GM23248 (cell line): ENCODE measurements around the gene PARD6B. TPM values are rescaled to one million over a fixed set of nuclear protein-coding genes. Genes with fewer than 3 reads are reported as not detected.

ENCODE experiments used
- DNase-seq: peaks from one replicate; pipeline ENCODE4 v3.0.0-alpha.2; 2015
- H2AFZ ChIP-seq: fragments of 200-600 bp; sonication (generic); 2 replicates; pipeline ENCODE4 v1.6.1; 2016; ENCODE audit warnings: antibody characterized with exemption
- H3F3A ChIP-seq: fragments of 200-600 bp; sonication (generic); 2 replicates; pipeline ENCODE4 v1.6.1; 2016; ENCODE audit warnings: mild to moderate bottlenecking, antibody characterized with exemption, mixed run types; ENCODE audit not compliant: insufficient read depth
- H3K27ac ChIP-seq: fragments of 200-600 bp; sonication (generic); 2 replicates; pipeline ENCODE4 v1.5.1; 2016; ENCODE audit warnings: mild to moderate bottlenecking
- H3K27me3 ChIP-seq: fragments of 200-600 bp; sonication (generic); replicated peaks from 2 replicates; pipeline ENCODE4 v1.6.1; 2016; ENCODE audit warnings: mild to moderate bottlenecking; ENCODE audit not compliant: insufficient read depth
- H3K36me3 ChIP-seq: fragments of 200-600 bp; sonication (generic); 2 replicates; pipeline ENCODE4 v1.6.1; 2016; ENCODE audit warnings: low read depth, mild to moderate bottlenecking
- H3K4me1 ChIP-seq: fragments of 200-600 bp; sonication (generic); 2 replicates; pipeline ENCODE4 v1.6.1; 2016; ENCODE audit warnings: mild to moderate bottlenecking; ENCODE audit not compliant: insufficient read depth
- H3K4me2 ChIP-seq: fragments of 200-600 bp; sonication (generic); one replicate; pipeline ENCODE4 v1.6.1; 2016; ENCODE audit warnings: mild to moderate bottlenecking; ENCODE audit not compliant: unreplicated experiment
- H3K4me3 ChIP-seq: fragments of 200-600 bp; sonication (generic); 2 replicates; pipeline ENCODE4 v1.5.1; 2016; ENCODE audit warnings: mild to moderate bottlenecking
- H3K79me2 ChIP-seq: fragments of 200-600 bp; sonication (generic); 2 replicates; pipeline ENCODE4 v1.6.1; 2016; ENCODE audit warnings: mild to moderate bottlenecking; ENCODE audit not compliant: insufficient read depth
- H3K9ac ChIP-seq: fragments of 200-600 bp; sonication (generic); 2 replicates; pipeline ENCODE4 v1.6.1; 2016; ENCODE audit warnings: mild to moderate bottlenecking
- H3K9me2 ChIP-seq: fragments of 200-600 bp; sonication (generic); 2 replicates; pipeline ENCODE4 v1.6.1; 2016; ENCODE audit warnings: mixed run types, mild to moderate bottlenecking, moderate library complexity; ENCODE audit not compliant: insufficient read depth
- H3K9me3 ChIP-seq: fragments of 200-600 bp; sonication (generic); one replicate; pipeline ENCODE4 v1.6.1; 2017; ENCODE audit warnings: low read depth
- H4K20me1 ChIP-seq: fragments of 200-600 bp; sonication (generic); 2 replicates; pipeline ENCODE4 v1.6.0; 2016; ENCODE audit not compliant: insufficient read depth
- EZH2 ChIP-seq: fragments of 200-600 bp; sonication (generic); IDR thresholded peaks from 2 replicates; pipeline ENCODE4 v1.6.1; 2018; ENCODE audit warnings: antibody characterized with exemption, mild to moderate bottlenecking; ENCODE audit not compliant: insufficient read depth, poor library complexity, severe bottlenecking
- EZH2phosphoT487 ChIP-seq: fragments of 200-600 bp; sonication (generic); IDR thresholded peaks from 2 replicates; pipeline ENCODE4 v1.6.1; 2018; ENCODE audit warnings: antibody characterized with exemption, moderate library complexity, mild to moderate bottlenecking, low read depth; ENCODE audit not compliant: insufficient read depth
- WGBS, 2 experiments: methylation state at CpG; one replicate each; pipeline ENCODE4 v1.1.6; 2015 to 2017; ENCODE audit warnings: low lambda C conversion rate in 2 of 2, low coverage in 1 of 2; ENCODE audit errors: missing lambda C conversion rate in 2 of 2; 5-methylcytosine and 5-hydroxymethylcytosine counted together
- in situ Hi-C: fragments of 300-500 bp; cut with MboI; formaldehyde crosslinking; loops from 2 replicates; pipeline ENCODE4 v1.15.0; 2020
- polyA plus RNA-seq: library from polyadenylated mRNA; unstranded; fragments of >200 nt; fragmentation: Nextera tagmentation; extraction: Ambion mirVana; gene quantifications from 2 replicates; pipeline ENCODE4 v1.2.1, GENCODE V29; 2016
- total RNA-seq: library from RNA; depleted of rRNA; stranded (reverse); fragments of >200 nt; shearing (Covaris generic); gene quantifications from 2 replicates; pipeline ENCODE4 v1.2.3, GENCODE V29; 2014

PARD6B gene
- total and polyA plus RNA-seq, 2 experiments from 2014 or later: 0.16 TPM; not detected in 1

DNA sequence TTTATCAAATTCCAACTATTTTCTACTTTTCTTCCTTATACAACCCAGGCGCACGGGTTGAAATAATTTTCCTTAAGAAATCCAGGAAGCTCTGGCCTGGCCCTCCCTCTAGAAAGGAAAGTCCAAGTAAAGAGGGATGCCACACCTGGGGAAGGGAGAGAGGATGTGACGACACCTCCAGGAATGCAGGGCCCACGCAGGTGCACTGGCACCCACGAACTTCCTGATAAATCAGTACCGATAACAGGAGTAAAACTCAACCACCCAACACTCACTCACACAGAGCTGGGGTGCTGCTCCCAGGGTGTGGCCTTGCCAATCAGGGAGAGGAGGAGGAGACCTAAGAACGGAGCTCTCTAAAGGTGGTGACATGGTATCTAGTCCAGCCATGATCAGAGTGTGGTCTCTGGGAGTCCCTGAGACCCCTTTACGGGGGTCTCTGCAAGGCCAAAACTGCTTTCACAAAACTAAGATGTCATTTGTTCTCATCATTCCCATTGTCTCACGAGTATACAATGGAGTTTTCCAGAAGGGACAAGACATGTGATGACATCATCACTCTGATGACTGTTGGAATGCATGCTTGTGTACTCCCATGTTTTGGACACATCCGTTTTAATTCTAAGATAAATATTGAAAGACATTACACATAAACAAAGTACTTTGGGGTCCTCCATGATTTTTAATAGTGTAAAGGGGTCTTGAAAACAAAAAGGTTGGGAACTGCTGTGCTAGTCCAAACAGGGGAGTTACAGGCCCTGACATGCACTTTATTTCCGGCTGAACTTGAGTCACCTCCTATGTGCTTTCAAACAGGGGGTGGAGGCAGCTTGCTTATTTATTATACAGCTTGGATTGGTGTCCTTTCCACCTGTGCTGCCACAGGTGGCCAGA is 2.2 kb upstream of the PARD6B start:
- DNase-seq: peak; percentile 46
- Histone ChIP-seq H3K27ac (no peak overlapping the region), H3K9me2 (no peaks in the 10 kb centered on the region), H3K79me2 (no peaks in the 10 kb centered on the region), H3K9ac (no peak overlapping the region), H3K27me3 (no peaks in the 10 kb centered on the region), H4K20me1 (no peaks in the 10 kb centered on the region), H3F3A (peaks cover 32% of the 10 kb centered on the region), H3K9me3 (no peaks in the 10 kb centered on the region), H3K4me3 (no peak overlapping the region), H3K4me1 (peaks cover 20% of the 10 kb centered on the region), H2AFZ (no peak overlapping the region), H3K4me2 (no peak overlapping the region), H3K36me3 (no peaks in the 10 kb centered on the region)
- 80 to 82% methylated on average over 11 of the region's 11 CpGs for WGBS, 2 experiments
- TF ChIP-seq EZH2phosphoT487: no peak
- TF ChIP-seq EZH2: no peak
- in situ Hi-C loops: loop anchor here (25.0 kb wide), 1 partner anchor 542 kb away; the partner anchor contains the start of gene CEBPB

GRCh38 chr20:50729901-50730764 is 1.2 kb upstream of the PARD6B start:
- no peaks in the 10 kb centered on the region for H3K27me3 ChIP-seq
- peak overlapping the region; percentile 48 for H3K9ac ChIP-seq
- peak overlapping the region; percentile 76 for H3K4me3 ChIP-seq
- H3K9me3 ChIP-seq: no peaks in the 10 kb centered on the region
- no peaks in the 10 kb centered on the region for H4K20me1 ChIP-seq
- TF ChIP-seq EZH2phosphoT487 (no peak), EZH2 (no peak)
- H3K36me3 ChIP-seq: no peaks in the 10 kb centered on the region
- H2AFZ ChIP-seq: peak overlapping the region; percentile 83
- no peaks in the 10 kb centered on the region for H3K79me2 ChIP-seq
- H3K4me1 ChIP-seq: peaks cover 14% of the 10 kb centered on the region
- no peaks in the 10 kb centered on the region for H3K9me2 ChIP-seq
- no peak overlapping the region for H3K27ac ChIP-seq
- DNase-seq: peak; percentile 62
- WGBS, 2 experiments: 32 to 34% methylated on average over 21 of the region's 21 CpGs
- H3F3A ChIP-seq: peaks cover 31% of the 10 kb centered on the region
- peak overlapping the region; percentile 85 for H3K4me2 ChIP-seq
- in situ Hi-C loops: loop anchor here (25.0 kb wide), 1 partner anchor 543 kb away; the partner anchor contains the start of gene CEBPB

- no peaks in the 10 kb centered on the region for H3K9me2 ChIP-seq
- H3K4me3 ChIP-seq: peak overlapping the region; percentile 76
- no peaks in the 10 kb centered on the region for H3K9me3 ChIP-seq
- WGBS, 2 experiments: 0 to 1% methylated on average over 29 to 35 of the region's 35 CpGs
- H3F3A ChIP-seq: peaks cover 31% of the 10 kb centered on the region; the same call in 1 of the 2 replicates
- H3K27ac ChIP-seq: no peak overlapping the region
- TF ChIP-seq EZH2 (no peak), EZH2phosphoT487 (no peak)
- peak overlapping the region; percentile 83 for H2AFZ ChIP-seq
- no peaks in the 10 kb centered on the region for H3K79me2 ChIP-seq
- peaks cover 12% of the 10 kb centered on the region for H3K4me1 ChIP-seq
- in situ Hi-C loops: loop anchor here (25.0 kb wide), 1 partner anchor 543 kb away; the partner anchor contains the start of gene CEBPB
- H3K36me3 ChIP-seq: no peaks in the 10 kb centered on the region
- DNase-seq: no peak
- peak overlapping the region; percentile 85 for H3K4me2 ChIP-seq
- no peaks in the 10 kb centered on the region for H4K20me1 ChIP-seq
- H3K27me3 ChIP-seq: no peaks in the 10 kb centered on the region
- peak overlapping the region; percentile 48 for H3K9ac ChIP-seq
Observed at GRCh38 chr20:50730765-50731054, 670 bp upstream of the PARD6B start.

DNA sequence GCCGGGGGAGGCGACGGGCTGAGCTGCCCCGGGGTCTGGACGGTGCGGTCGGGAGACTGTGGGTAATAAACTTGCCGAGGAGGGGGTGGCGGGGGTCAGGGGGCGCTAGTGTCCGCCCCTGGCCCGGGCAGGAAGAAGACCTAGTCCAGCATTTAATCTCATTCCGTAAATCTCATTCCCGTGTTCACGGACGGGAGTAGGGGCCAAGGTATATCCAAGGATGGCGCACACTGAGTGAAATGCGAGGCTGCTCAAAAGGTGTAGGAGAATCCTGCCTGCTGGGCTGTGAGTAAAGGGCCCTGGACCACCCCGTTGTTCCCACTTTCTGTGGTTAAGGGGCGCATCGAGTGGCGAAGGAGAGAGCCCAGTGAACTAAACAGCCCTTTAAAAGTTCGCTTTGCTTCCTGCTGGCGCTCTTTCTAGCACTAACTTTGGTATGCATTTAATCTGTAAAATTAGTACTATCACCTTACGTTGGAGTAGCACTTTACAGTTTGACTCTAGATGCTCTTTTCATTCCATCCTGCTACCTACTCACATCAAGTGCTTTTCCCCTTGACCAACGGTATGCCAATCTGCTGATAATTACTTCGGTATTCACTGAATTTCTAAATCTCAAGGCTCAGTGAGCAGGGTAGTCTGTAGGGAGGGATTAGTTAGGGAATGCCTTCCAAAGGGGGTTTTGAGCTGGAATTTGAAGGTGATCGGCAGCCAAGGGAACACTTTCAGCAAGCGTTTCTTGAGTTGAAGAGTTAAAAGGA is 730 bp downstream of the PARD6B start:
- Histone ChIP-seq H4K20me1 (no peaks in the 10 kb centered on the region), H3K79me2 (no peaks in the 10 kb centered on the region), H3K27ac (no peak overlapping the region), H3F3A (peaks cover 35% of the 10 kb centered on the region; the same call in 1 of the 2 replicates), H3K4me3 (peak overlapping the region; percentile 76), H3K9me3 (no peaks in the 10 kb centered on the region), H2AFZ (peak overlapping the region; percentile 83), H3K4me1 (peaks cover 6% of the 10 kb centered on the region; the same call in 1 of the 2 replicates), H3K27me3 (no peaks in the 10 kb centered on the region), H3K36me3 (no peaks in the 10 kb centered on the region), H3K4me2 (peak overlapping the region; percentile 85), H3K9me2 (no peaks in the 10 kb centered on the region), H3K9ac (no peak overlapping the region)
- no peak for DNase-seq
- in situ Hi-C loops: loop anchor here (25.0 kb wide), 1 partner anchor 545 kb away; the partner anchor contains the start of gene CEBPB
- TF ChIP-seq EZH2 (no peak), EZH2phosphoT487 (no peak)
- WGBS, 2 experiments: 48 to 60% methylated on average over 22 to 29 of the region's 29 CpGs
